HG03558 (cell line): Measurements from ENCODE around the gene SHROOM2.
"Not testable (repeated sequence)": the region's sequence is repeated elsewhere in the genome, so short reads cannot be mapped to it uniquely, and the experiment has no call there.

Experiments used
- ATAC-seq: cut with Tn5 transposase; IDR thresholded peaks from one replicate; pipeline ENCODE4 v1.9.1; 2021; ENCODE audit warnings: moderate number of reproducible peaks; ENCODE audit not compliant: unreplicated experiment; ENCODE audit errors: extremely low read depth

SHROOM2 gene

GRCh38 chrX:9775930-9776329 lies 10.3 kb upstream of the SHROOM2 start:
- ATAC-seq: no peak

- no peak for ATAC-seq
Measured at GRCh38 chrX:9781941-9782340, 4.3 kb upstream of the SHROOM2 start.

- ATAC-seq: no peak
Measured at GRCh38 chrX:9784332-9784731, 1.9 kb upstream of the SHROOM2 start.

- ATAC-seq: no peak
Measured at GRCh38 chrX:9785254-9785943, 830 bp upstream of the SHROOM2 start.

GRCh38 chrX:9786798-9787635 lies 788 bp downstream of the SHROOM2 start:
- no peak for ATAC-seq

- ATAC-seq: no peak
Measured at GRCh38 chrX:9788911-9789310, 2.7 kb downstream of the SHROOM2 start.

GRCh38 chrX:9789555-9789954 lies 3.3 kb downstream of the SHROOM2 start:
- ATAC-seq: no peak

GRCh38 chrX:9790866-9791265 lies 4.6 kb downstream of the SHROOM2 start:
- no peak for ATAC-seq

GRCh38 chrX:9794495-9794894 lies 8.3 kb downstream of the SHROOM2 start:
- ATAC-seq: no peak

- no peak for ATAC-seq
Measured at GRCh38 chrX:9797384-9798360, 11.4 kb downstream of the SHROOM2 start.

GRCh38 chrX:9802737-9803136 lies 16.5 kb downstream of the SHROOM2 start:
- no peak for ATAC-seq

- ATAC-seq: no peak
Measured at GRCh38 chrX:9804444-9804843, 18.2 kb downstream of the SHROOM2 start.

- ATAC-seq: no peak
Measured at GRCh38 chrX:9805956-9806355, 19.7 kb downstream of the SHROOM2 start.

GRCh38 chrX:9807355-9808182 lies 21.3 kb downstream of the SHROOM2 start:
- ATAC-seq: no peak

GRCh38 chrX:9809876-9810275 lies 23.6 kb downstream of the SHROOM2 start:
- not testable (repeated sequence) for ATAC-seq

GRCh38 chrX:9811086-9811485 lies 24.9 kb downstream of the SHROOM2 start:
- not testable (repeated sequence) for ATAC-seq

GRCh38 chrX:9816084-9816700 lies 30.0 kb downstream of the SHROOM2 start:
- ATAC-seq: no peak

GRCh38 chrX:9821572-9821971 lies 35.3 kb downstream of the SHROOM2 start:
- no peak for ATAC-seq

GRCh38 chrX:9824554-9824953 lies 38.3 kb downstream of the SHROOM2 start:
- ATAC-seq: no peak
